MM.1S (cell line): ENCODE results near the gene MFSD11.
"Not testable (repeated sequence)": the region's sequence is repeated elsewhere in the genome, so short reads cannot be mapped to it uniquely, and the experiment has no call there.

Experiments
- DNase-seq: peaks from one replicate; pipeline ENCODE4 v3.0.0-alpha.2; 2015
- H2AFZ ChIP-seq: fragments of 300-600 bp; sonication (generic); 2 replicates; pipeline ENCODE4 v1.6.0; 2016; ENCODE audit warnings: antibody characterized with exemption, low read length
- H3F3A ChIP-seq: fragments of 300-600 bp; sonication (generic); 2 replicates; pipeline ENCODE4 v1.6.1; 2016; ENCODE audit warnings: mild to moderate bottlenecking, antibody characterized with exemption, low read length, moderate library complexity, mixed read lengths; ENCODE audit not compliant: insufficient read depth
- H3K27ac ChIP-seq: fragments of 300-600 bp; sonication (generic); 2 replicates; pipeline ENCODE4 v1.5.1; 2016; ENCODE audit warnings: mild to moderate bottlenecking, low read length
- H3K27me3 ChIP-seq: fragments of 300-600 bp; sonication (generic); replicated peaks from 2 replicates; pipeline ENCODE4 v1.6.0; 2016; ENCODE audit warnings: low read length; ENCODE audit not compliant: insufficient read depth
- H3K36me3 ChIP-seq: fragments of 300-600 bp; sonication (generic); replicated peaks from 2 replicates; pipeline ENCODE4 v1.6.1; 2016; ENCODE audit warnings: mild to moderate bottlenecking, low read length, mixed read lengths; ENCODE audit not compliant: insufficient read depth
- H3K4me1 ChIP-seq: fragments of 300-600 bp; sonication (generic); 2 replicates; pipeline ENCODE4 v1.6.1; 2016; ENCODE audit warnings: low read length, mixed read lengths
- H3K4me2 ChIP-seq: fragments of 300-600 bp; sonication (generic); 2 replicates; pipeline ENCODE4 v1.6.0; 2016; ENCODE audit warnings: low read depth, low read length
- H3K4me3 ChIP-seq: fragments of 300-600 bp; sonication (generic); 2 replicates; pipeline ENCODE4 v1.5.1; 2016; ENCODE audit warnings: low read length, mixed read lengths
- H3K79me2 ChIP-seq: fragments of 300-600 bp; sonication (generic); 2 replicates; pipeline ENCODE4 v1.6.1; 2016; ENCODE audit warnings: mixed run types, low read length, mixed read lengths
- H3K9ac ChIP-seq: fragments of 300-600 bp; sonication (generic); 2 replicates; pipeline ENCODE4 v1.6.1; 2016; ENCODE audit warnings: low read length, mixed read lengths
- H3K9me2 ChIP-seq: fragments of 300-600 bp; sonication (generic); replicated peaks from 2 replicates; pipeline ENCODE4 v1.6.1; 2016; ENCODE audit warnings: mild to moderate bottlenecking, low read length, mixed read lengths; ENCODE audit not compliant: insufficient read depth
- H3K9me3 ChIP-seq: fragments of 300-600 bp; sonication (generic); replicated peaks from 2 replicates; pipeline ENCODE4 v1.6.1; 2016; ENCODE audit warnings: mild to moderate bottlenecking, low read length, mixed read lengths; ENCODE audit not compliant: insufficient read depth
- H4K20me1 ChIP-seq: fragments of 300-600 bp; sonication (generic); 2 replicates; pipeline ENCODE4 v1.6.1; 2016; ENCODE audit warnings: mild to moderate bottlenecking, low read length, moderate library complexity, mixed read lengths; ENCODE audit not compliant: insufficient read depth
- CTCF ChIP-seq: fragments of 300-600 bp; sonication (generic); IDR thresholded peaks from 2 replicates; pipeline ENCODE4 v1.5.1; 2016; ENCODE audit warnings: antibody characterized with exemption, low read length, mixed read lengths
- EZH2 ChIP-seq: fragments of 300-600 bp; sonication (generic); optimal IDR thresholded peaks from 2 replicates; pipeline ENCODE3; 2017; ENCODE audit warnings: low read depth, mild to moderate bottlenecking, antibody characterized with exemption, low read length, mixed read lengths
- EZH2phosphoT487 ChIP-seq: fragments of 300-600 bp; sonication (generic); IDR thresholded peaks from 2 replicates; pipeline ENCODE4 v1.6.1; 2018; ENCODE audit warnings: antibody characterized with exemption, low read length

The MFSD11 gene

DNA sequence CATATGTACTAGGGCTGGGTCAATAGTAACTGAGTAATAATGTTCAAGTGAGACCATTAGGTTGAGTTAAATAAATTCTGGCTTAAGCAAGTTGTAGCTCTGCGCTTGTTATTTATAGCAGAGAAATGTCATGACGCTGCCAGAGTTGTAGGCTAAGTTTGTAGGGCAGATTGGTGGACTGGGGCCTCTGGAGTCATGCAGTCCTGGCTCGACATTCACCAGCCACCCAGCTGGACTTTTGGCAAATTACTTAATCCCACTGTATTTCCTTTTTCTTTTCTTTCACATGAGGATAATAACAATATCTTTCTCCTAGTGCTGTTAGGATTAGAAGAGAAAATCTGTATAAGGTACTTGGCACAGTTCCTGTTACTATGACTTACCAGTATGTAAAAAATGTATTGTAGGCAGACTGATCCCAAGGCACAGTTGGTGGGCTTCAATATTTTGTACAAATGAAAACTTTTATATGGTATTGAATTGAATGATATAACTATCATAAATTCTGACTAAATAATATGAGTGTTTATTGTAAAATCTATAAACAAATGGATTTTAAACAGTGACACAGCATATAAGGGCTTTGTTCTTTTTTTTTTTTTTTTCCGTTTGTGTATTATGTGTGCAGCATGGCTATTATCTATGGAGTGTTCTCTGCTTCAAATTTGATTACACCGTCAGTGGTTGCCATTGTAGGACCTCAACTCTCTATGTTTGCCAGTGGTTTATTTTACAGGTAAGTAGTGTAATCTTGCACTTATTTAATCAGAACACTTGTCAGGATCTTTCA lies 2.6 kb downstream of the MFSD11 start:
- Histone ChIP-seq H3F3A (peaks cover 12% of the 10 kb centered on the region), H3K4me1 (peaks cover 11% of the 10 kb centered on the region), H2AFZ (no peak overlapping the region), H3K27me3 (no peaks in the 10 kb centered on the region), H3K9me3 (no peaks in the 10 kb centered on the region), H3K4me2 (no peak overlapping the region), H3K9ac (no peak overlapping the region), H3K36me3 (peaks cover 8% of the 10 kb centered on the region), H3K4me3 (no peak overlapping the region), H3K9me2 (no peaks in the 10 kb centered on the region), H3K79me2 (peaks cover 35% of the 10 kb centered on the region), H3K27ac (no peak overlapping the region), H4K20me1 (peaks cover 6% of the 10 kb centered on the region)
- DNase-seq, result no peak
- TF ChIP-seq EZH2phosphoT487 (no peak), CTCF (no peak), EZH2 (no peak)

GRCh38 chr17:76742958-76743357 lies 5.0 kb downstream of the MFSD11 start:
- no peak for DNase-seq
- no peak overlapping the region for H2AFZ ChIP-seq
- H3K9ac ChIP-seq, result no peak overlapping the region
- TF ChIP-seq EZH2phosphoT487 (no peak), EZH2 (no peak), CTCF (no peak)
- H3K9me3 ChIP-seq, result no peaks in the 10 kb centered on the region
- no peaks in the 10 kb centered on the region for H3F3A ChIP-seq
- peaks cover 11% of the 10 kb centered on the region for H3K4me1 ChIP-seq
- H4K20me1 ChIP-seq, result no peaks in the 10 kb centered on the region
- no peaks in the 10 kb centered on the region for H3K36me3 ChIP-seq
- no peaks in the 10 kb centered on the region for H3K27me3 ChIP-seq
- no peaks in the 10 kb centered on the region for H3K9me2 ChIP-seq
- H3K4me3 ChIP-seq, result no peak overlapping the region
- H3K4me2 ChIP-seq, result no peak overlapping the region
- H3K27ac ChIP-seq, result no peak overlapping the region
- H3K79me2 ChIP-seq, result peaks cover 17% of the 10 kb centered on the region

- H3K9me3 ChIP-seq, result no peaks in the 10 kb centered on the region
- no peaks in the 10 kb centered on the region for H3K9me2 ChIP-seq
- H3K27me3 ChIP-seq, result no peaks in the 10 kb centered on the region
- DNase-seq, result no peak
- no peaks in the 10 kb centered on the region for H4K20me1 ChIP-seq
- H3F3A ChIP-seq, result no peaks in the 10 kb centered on the region
- no peaks in the 10 kb centered on the region for H3K36me3 ChIP-seq
- no peak overlapping the region for H2AFZ ChIP-seq
- H3K4me1 ChIP-seq, result no peaks in the 10 kb centered on the region
- H3K79me2 ChIP-seq, result no peaks in the 10 kb centered on the region; the same call in 1 of the 2 replicates
- TF ChIP-seq CTCF (no peak), EZH2 (no peak), EZH2phosphoT487 (no peak)
- no peak overlapping the region for H3K4me3 ChIP-seq
- no peak overlapping the region for H3K4me2 ChIP-seq
- no peak overlapping the region for H3K27ac ChIP-seq
- H3K9ac ChIP-seq, result no peak overlapping the region
Measured at GRCh38 chr17:76744747-76745146, 6.8 kb downstream of the MFSD11 start.

DNA sequence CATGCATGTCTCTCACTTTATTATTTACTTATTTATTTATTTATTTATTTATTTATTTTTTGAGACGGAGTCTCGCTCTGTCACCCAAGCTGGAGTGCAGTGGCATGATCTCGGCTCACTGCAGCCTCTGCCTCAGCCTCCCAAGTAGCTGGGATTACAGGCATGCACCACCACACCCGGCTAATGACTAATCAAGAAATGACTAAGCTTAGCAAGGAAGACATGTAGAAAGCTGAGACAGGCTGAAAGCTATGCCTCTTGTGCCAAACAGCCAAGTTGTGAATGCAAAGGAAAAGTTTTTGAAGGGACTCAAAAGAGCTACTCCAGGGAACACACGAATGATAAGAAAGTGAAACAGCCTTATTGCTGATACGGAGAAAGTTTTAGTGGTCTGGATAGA lies 7.9 kb downstream of the MFSD11 start:
- not testable (repeated sequence) for H3K27me3 ChIP-seq, H3K4me3 ChIP-seq, H3K79me2 ChIP-seq, H3K9me2 ChIP-seq, H4K20me1 ChIP-seq, H3K9me3 ChIP-seq, H3K9ac ChIP-seq, H3K36me3 ChIP-seq, DNase-seq, H3F3A ChIP-seq, H3K4me1 ChIP-seq, H3K4me2 ChIP-seq, H3K27ac ChIP-seq, H2AFZ ChIP-seq
